NOMO-1 treated with DMSO at 0.1 percent for 48 hours (cell line): ENCODE measurements around the gene VAPB.

ENCODE experiments used
- DNase-seq: peaks from one replicate; lab custom pipeline; 2025; ENCODE audit not compliant: unreplicated experiment; lab: John Stamatoyannopoulos, UW

The VAPB gene

DNA sequence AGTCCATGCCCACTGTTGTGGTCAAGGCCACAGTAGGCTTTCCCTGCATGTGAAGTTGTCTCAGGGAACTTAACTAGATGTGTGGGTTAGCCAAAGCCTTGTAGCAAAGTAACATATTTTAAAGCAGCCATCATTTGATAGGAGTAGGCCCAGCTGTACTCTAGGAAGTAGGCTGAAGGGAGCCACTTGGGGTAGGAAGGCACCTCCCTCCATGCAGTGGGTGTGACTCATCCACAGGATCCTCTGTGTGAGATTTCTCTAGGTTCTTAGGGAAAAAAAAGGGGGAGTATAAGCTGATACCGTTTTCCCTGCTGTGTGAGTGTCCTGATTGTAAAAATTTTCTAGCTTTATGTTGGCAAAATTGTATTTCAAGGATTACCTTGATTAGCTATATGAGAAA, 44.7 kb downstream of the VAPB start:
- DNase-seq, result no peak

DNA sequence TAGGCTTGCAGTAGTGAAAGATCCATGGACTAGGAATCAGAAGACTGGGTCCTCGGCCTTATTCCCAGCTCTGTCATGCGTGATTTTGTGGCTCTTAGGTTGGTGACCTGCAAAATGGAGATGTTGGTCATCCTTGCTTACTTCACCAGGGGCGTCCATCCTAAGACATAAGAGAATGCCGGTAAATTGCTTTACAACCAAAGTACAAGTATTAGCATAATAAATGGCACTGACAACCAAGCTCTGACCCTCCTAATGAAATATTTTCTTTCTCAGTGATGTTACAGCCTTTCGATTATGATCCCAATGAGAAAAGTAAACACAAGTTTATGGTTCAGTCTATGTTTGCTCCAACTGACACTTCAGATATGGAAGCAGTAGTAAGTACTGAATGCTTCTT, 45.3 kb downstream of the VAPB start:
- DNase-seq, result no peak

DNA sequence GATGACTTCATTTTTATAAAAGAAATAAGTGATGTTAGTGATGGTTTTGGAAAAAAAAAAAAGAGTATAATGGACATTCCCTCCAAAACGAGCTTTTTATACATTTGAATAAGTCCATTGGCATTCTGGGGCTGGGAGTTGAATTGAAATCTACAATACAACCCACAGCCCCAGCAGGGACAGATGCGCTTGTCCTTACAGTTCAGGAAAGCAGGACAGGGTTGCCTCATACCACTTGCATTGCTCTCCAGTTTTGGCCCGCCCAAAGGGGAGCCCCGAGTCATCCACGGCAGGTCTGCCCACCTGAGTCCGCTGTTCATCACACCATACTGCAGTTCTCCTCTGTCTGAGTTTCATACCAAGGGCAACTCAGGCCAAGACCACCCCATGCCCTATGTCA, 46.2 kb downstream of the VAPB start:
- DNase-seq, result no peak

DNA sequence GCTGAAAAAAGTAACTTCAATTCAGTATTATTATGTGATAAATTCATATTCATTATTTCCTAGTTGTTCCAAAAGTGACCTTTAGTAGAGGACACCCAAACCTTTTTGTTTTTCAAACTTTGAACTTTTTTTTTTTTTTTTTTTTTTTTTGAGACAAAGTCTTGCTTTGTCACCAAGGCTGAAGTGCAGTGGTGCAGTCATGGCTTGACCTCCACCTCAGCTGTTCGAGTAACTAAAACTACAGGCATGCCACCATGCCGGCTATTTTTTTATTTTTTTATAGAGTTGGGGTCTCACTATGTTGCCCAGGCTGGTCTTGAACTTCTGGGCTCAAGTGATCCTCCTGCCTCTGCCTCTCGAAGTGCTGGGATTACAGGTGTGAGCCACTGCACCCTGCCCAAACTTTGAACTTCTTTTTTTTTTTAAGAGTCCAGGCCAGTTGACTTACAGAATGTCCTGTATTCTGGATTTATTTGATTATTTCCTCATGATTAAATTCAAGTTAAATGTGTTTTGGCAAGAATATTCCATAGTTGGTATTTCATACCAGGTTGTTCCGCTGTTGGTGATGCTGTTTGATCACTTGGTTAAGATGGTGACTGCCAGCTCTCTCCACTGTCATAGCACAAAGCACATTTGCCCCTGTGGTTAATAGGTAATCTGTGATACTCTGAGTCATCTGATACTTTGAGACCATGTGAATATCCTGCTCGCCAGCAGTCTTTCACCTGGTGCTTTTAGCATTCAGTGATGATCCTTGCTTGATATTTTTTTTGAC, 48.0 kb downstream of the VAPB start:
- no peak for DNase-seq

DNA sequence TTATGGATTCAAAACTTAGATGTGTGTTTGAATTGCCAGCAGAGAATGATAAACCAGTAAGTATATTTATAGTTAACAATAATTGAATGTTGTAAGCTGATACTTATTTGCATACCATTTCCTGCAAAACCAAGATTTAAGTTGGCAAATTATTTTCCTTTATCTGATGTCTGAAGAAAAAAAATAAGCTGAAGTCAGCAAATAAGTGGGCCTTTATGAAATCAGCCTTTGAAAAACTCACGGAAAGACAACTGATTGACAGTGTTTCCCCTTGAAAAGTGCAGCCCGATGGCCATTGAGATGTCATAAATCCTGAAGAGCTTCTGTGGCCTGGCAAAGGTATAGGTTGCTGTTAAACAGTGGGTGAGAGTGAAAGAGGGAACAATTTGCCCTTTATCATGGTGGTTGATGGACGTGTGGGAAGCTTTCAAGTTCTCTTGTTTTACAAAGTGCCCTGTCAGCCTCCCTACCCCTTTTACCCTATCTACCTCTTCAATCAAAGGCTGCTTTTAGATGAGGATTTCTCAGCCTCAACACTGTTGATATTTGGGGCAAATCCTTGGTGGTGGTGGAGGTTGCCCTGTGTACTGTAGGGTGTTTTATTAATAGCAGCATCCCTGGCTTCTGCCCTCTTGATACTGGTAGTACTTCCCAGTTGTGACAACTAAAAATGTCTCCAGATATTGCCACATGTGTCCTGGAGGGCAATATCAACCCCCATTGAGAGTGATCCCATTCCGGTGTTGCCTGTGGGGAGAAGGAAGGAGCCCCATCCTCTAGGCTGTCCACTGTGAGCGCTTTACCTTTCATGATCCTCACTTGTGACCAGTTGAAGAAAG, 50.2 kb downstream of the VAPB start:
- no peak for DNase-seq

DNA sequence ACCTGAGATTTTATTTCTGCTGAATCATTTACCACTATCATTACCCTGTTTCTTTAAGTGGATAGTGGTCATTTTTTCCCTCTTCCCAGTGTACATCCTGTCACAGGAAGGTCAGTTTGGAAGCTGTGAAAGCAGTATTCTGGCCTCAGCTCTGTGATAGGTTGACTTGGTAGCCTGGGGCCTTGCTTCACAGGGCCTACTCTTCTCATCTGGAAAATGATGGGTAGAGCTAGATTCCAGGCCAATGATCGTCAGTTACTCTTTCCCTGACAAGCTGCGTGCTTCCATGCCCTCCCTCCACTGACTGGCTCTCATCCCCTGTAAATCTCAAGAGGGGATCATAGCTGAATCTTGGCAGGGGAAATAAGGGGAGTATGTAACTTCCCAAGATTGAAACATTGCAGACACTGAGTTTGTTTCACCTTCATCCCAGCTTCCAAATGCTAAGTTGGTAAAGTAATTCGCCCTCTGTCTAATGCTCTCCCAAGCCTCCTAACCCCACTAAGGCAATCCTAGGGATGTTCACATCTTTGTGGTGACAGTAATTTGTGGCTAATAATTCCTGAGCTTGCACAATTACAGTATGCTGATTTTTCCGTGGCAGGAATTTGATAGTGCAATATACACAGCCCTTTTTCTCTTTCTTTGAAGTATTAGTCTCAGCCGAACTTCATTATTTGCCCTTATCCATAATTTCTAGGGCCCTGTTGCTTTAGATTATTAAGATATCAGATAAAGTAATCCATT, 51.2 kb downstream of the VAPB start:
- DNase-seq, result no peak

DNA sequence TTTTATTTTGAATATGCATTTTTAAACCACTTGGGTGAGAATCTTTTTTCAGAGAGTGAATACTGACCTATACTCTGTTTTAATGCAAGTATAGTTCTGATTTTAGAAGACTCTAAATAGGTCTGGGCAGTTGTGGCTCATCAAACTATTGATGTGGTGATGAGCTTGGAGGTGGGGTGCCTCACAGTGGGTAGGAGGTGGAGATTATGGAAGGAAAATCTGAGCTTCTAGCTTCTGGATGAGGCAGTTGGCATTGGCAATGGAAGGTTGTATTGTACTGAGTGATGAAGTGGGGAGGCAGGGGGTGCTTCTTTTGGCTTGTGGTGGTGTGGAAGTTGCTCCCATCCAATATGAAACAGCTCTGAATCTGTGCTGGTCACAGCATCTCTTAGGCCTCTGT, 52.7 kb downstream of the VAPB start:
- DNase-seq, result no peak

DNA sequence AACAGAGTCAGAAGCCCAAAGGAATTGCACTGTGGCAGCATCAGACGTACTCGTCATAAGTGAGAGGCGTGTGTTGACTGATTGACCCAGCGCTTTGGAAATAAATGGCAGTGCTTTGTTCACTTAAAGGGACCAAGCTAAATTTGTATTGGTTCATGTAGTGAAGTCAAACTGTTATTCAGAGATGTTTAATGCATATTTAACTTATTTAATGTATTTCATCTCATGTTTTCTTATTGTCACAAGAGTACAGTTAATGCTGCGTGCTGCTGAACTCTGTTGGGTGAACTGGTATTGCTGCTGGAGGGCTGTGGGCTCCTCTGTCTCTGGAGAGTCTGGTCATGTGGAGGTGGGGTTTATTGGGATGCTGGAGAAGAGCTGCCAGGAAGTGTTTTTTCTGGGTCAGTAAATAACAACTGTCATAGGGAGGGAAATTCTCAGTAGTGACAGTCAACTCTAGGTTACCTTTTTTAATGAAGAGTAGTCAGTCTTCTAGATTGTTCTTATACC, 55.8 kb downstream of the VAPB start:
- no peak for DNase-seq

DNA sequence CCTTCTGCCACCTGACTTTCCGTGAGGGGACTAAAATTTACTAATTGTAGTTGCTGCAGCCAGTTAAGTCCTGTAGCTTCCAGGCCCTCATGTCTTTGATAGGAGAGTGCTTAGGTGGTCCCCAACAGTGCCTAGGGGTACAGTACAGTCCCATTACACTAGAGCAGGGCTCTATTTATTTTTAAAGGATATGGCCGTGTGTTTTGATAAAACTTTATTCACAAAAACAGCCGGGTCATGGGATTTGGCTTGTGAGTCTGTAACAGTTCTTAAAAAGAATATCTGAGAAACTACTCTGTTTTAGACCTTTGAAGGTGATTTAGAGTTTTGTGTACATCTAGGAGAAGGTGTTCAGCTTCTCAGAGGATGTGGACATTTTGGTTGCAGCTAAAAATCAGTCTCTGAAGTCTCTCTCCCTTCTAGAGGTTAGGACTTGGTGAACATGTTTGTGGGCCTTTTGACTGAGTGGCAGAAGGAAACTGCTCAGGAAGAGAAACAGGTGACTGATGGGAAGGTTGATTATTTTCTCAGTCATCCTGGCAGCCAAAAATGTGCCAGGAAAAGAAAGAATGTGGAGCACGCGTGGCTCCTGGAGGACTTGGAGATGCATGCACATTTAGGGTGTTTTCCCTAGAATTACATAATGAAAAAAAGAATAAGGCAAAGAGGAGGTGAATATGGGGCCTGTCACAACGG, 57.4 kb downstream of the VAPB start:
- no peak for DNase-seq

DNA sequence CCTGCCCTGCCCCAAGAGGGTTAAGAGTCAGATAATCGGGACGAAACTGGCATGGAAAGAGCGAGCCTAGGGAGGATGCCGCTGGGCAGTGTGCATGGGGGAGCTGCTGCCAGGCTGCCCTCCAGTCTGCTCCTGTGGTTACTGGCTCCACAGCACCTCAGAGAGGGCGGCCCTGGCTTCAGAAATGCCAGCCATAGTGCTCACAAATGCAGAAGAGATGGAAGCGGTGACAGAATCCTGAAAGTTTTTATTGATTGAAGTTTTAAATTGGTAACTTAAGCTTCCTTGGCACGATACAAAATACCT, 57.9 kb downstream of the VAPB start:
- DNase-seq, result no peak

DNA sequence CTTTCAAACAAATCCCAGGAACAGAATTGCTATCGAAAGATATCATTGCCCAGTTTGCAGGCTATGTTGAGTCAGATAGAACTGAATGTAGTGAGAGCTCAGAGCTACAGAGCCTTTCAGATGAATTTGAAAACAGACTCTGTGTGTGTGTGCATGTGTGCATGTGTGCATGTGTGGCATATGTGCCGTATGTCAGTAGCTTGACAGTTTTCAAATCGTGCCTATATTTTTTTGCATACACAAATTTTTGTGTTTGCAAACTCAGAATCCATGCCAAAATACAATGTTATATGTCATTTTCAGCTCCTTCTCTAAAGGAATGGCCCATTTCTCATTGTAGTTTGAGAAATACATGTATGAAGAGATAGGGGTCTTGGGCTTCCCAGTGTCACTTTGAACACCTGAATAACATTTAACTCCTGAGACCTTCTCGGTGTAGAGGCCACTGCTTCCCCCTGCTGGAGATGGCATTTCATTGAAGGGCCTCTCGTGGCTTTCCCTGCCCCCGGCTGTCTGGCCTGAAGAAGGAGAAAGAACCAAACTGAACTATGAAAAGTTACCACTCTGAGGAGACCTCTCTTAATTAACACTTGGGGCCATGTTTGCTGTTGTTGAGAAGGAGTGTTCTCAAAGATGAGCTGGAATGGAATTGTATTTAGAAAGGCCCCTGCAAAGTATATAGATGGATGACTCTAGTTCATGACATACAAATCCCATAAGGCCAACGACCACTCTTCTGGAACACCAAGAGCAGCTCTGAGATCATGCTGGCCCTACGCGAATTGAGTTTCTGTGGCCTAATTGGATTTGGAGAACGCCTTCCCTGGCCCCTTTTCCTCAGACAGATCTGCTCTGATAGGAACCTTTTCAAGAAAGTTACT, 58.7 kb downstream of the VAPB start:
- peak; percentile 18 for DNase-seq

DNA sequence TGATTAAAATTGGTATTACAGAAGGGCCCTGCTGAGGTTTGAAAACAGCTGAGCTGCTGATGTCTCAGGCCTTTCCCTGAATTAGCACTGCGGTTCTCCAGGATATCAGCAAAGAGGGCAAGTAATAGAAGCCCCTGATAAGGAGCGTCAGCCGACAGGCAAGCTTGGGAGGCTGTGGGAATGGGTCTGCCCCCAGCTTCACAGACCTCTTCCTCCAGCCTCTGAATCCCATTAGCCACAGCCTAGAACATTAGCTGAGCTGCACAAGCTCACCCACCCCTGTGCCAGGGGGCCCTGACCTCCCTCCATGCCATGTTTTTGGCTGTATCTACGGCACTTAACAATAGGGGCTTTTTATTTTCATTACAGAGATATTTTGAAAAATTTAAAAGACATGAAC, 59.9 kb downstream of the VAPB start:
- DNase-seq, result no peak

DNA sequence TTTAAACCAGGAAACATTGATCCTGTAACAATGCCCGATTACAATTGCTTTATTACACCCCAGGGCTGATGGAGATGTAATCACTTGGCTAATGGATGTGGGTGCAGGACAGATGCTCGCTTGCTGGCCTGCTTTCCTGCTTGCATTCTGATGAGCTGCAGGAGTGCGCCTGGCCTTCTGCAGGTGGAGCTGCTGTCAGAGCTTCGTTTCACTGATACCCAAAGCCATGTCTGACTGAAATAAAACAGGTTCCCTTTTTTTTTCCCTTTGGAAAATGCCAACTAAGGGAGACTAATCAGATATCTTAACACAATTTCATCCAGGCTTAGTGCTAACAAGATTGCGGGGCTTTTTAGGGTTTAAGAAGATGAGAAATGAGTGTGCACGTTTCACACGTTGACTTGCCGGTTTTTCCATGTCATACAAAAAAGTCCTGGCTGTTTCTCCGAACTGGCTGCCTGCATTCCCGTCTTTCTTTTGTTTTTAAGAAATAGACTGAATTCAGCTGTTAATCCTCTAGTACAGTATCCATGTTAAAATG, 60.7 kb downstream of the VAPB start:
- DNase-seq, result no peak

DNA sequence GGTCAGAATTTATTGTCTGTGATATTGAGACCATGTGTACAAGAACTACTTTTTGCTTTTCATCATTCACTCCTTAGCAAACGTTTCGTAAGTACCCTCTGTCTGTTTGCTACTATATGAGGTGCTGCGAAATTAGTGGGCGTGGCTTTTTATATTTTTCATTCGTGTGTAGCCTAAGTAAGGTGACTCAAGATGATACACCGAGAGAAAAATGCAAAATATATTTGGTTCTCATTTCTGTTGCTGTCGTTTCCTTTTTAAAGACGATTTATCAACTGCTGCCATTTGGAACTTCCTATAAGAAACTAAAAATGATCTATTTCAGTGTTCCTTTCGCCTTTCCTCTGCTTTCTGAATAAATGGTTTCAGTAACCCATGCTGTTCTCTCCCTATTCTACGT, 61.2 kb downstream of the VAPB start:
- peak; percentile 51 for DNase-seq

DNA sequence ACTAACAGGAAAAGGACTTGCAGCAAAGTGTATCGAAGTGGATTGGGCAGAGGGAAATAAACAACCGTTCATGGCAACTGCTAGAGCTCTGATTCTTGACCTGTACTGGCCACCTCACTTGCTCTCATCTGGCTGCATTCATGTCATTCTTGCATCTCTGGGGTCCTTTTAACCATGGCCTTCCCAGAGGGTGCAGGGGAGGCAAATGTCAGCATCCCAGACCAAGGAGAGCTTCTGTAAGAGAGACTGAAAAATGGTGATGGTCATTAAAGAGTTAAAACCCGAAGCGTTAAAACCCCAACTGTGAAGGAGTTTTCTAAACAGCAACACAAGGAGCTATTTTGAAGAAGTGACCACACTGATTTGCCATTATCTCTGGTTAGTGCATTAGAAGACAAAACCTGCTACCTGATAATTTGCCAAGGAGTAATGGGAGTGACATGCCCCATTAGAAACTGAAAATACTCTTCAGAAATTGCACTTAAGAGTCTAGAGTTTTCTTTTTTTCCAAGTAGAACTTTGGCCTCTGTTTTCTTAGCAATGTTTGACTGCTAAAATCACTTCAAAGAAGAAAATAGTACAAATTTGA, 63.7 kb downstream of the VAPB start:
- DNase-seq, result no peak

DNA sequence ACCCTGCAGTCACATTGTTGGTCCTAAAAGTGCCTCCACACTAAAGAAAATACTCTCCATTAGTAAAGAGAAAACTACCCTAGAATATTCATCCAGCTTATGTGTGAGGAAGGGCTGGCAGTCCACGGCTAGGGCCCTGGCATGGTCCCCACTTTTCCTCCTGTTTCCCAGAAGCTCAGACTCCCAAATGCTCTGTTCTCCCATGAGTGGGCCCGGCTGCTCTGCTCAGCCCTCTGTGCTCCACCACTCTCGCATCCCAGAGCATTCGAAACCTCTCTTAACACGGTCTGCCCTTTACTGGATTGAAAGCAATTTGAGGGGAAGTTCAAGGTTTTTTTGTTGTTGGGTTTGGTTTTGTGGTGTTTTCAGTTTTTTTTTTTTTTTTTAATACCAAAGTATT, 64.4 kb downstream of the VAPB start:
- DNase-seq, result no peak

DNA sequence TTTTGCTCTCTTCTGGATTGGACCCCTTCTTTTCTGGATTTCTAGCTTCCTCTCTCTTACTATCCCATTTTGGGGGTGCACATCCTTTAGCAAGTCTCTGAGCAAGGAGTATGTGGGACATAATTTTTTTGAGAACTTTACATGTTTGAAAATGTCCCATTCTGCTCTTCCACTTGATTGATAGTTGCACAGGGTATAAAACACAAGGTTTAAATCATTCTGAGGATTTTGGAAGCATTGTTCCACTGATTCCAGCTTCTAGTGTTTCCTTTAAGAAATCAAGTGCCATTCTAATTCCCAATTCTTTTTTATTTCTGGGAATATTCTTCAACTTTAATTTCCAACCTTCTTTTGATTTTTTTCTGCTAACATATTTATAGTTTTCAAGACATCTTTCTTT, 65.4 kb downstream of the VAPB start:
- DNase-seq, result no peak

DNA sequence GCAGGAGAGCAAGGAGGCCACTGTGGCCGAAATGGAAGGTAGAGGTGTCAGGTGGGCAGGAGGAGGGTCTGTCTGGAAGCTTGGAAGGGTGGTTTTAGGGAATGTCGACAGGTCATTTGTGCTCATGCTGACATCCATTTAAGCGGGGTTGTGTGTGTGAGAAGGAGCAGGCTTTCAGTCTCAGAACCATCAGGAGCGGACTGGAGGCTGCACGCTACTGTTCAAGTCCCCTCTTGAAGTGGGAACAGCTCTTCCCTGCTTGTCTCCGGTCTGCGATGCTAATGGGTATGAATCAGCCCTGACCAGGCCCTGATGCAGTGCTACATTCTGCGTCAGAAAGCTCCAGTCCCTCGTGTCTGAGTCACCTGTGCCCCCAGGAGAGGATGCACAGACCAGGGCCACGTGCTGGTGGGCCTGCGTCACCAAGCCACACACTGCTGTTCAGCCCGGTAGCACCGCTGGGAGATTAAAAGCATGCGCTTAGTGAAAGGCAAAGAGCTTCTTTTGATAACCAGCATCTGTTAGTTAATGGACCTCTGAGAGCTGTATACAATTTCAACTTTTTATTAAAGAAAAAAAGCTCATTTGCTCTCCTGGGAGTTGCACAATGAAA, 68.2 kb downstream of the VAPB start:
- no peak for DNase-seq
